GM12878 (cell line): ENCODE results near the gene HOXB6. TPM values are rescaled to one million over a fixed set of nuclear protein-coding genes. Genes with fewer than 3 reads are reported as not detected.

ENCODE experiments used
- ATAC-seq: fragments of 200-7000 bp; cut with Tn5 transposase; 3 replicates; pipeline ENCODE4 v1.9.1; 2020; ENCODE audit warnings: mild to moderate bottlenecking, moderate library complexity
- BruUV-seq: library from RNA; stranded (reverse); fragments of 400-500 nt; replicated peaks from 2 replicates; lab custom pipeline; 2021; lab: Mats Ljungman, UMichigan
- CTCF ChIA-PET: fragments of 300-600 bp; sonication (Branson Sonifier 250); formaldehyde crosslinking; extraction: SDS; loops from one replicate; lab custom pipeline; 2021; ENCODE audit warnings: inconsistent platforms; lab: Yijun Ruan, JAX
- POLR2A ChIA-PET: fragments of 350-600 bp; formaldehyde crosslinking; extraction: SDS; loops from one replicate; lab custom pipeline; 2021; ENCODE audit warnings: inconsistent platforms; lab: Charles Lee
- RAD21 ChIA-PET: fragments of 300-600 bp; sonication (Branson Sonifier 250); formaldehyde crosslinking; loops from one replicate; lab custom pipeline; 2023; ENCODE audit warnings: antibody characterized with exemption; ENCODE audit not compliant: unreplicated experiment; lab: Charles Lee
- SMC1A ChIA-PET: fragments of 300-600 bp; sonication (Branson Sonifier 250); formaldehyde crosslinking; loops from one replicate; lab custom pipeline; 2023; ENCODE audit not compliant: unreplicated experiment, uncharacterized antibody; lab: Charles Lee
- DNase-seq: peaks from one replicate; pipeline ENCODE4 v3.0.0-alpha.2; 2011; ENCODE audit warnings: low read depth, low spot score
- FAIRE-seq: peaks from 3 replicates; lab custom pipeline; 2011; peaks lifted over from hg19 to GRCh38; lab: Jason Lieb, UNC
- H2AFZ ChIP-seq: 2 replicates; pipeline ENCODE4 v1.6.0; 2011; ENCODE audit warnings: low read depth, low read length, control low read depth; ENCODE audit not compliant: control insufficient read depth
- H3K27ac ChIP-seq: 2 replicates; pipeline ENCODE4 v1.5.1; 2011; ENCODE audit warnings: control low read depth; ENCODE audit not compliant: control insufficient read depth, insufficient read depth
- H3K27me3 ChIP-seq, 2 experiments: replicated peaks in 1 of 2; 2 replicates each; pipeline versions ENCODE4 v1.6.0 to v1.6.1; 2011; ENCODE audit warnings: low read length in 1 of 2; ENCODE audit not compliant: control insufficient read depth in 2 of 2, insufficient read depth in 2 of 2
- H3K36me3 ChIP-seq, 2 experiments: 2 replicates each; pipeline ENCODE4 v1.5.1; 2011; ENCODE audit warnings: low read length in 1 of 2; ENCODE audit not compliant: control insufficient read depth in 2 of 2, insufficient read depth in 2 of 2
- H3K4me1 ChIP-seq: 2 replicates; pipeline ENCODE4 v1.6.1; 2011; ENCODE audit warnings: mild to moderate bottlenecking, low read length, moderate library complexity, mixed read lengths; ENCODE audit not compliant: control insufficient read depth, insufficient read depth
- H3K4me2 ChIP-seq: 2 replicates; pipeline ENCODE4 v1.6.0; 2011; ENCODE audit warnings: control low read depth; ENCODE audit not compliant: control insufficient read depth, insufficient read depth
- H3K4me3 ChIP-seq: fragments of 200-600 bp; sonication (generic); 2 replicates; pipeline ENCODE4 v1.5.1; 2016
- H3K79me2 ChIP-seq: 2 replicates; pipeline ENCODE4 v1.6.0; 2011; ENCODE audit warnings: low read length; ENCODE audit not compliant: control insufficient read depth, insufficient read depth
- H3K9ac ChIP-seq: 2 replicates; pipeline ENCODE4 v1.8.0; 2011; ENCODE audit warnings: low read length, control low read depth, mixed read lengths; ENCODE audit not compliant: control insufficient read depth, insufficient read depth
- H3K9me3 ChIP-seq: replicated peaks from 3 replicates; pipeline ENCODE4 v1.5.1; 2011; ENCODE audit warnings: mild to moderate bottlenecking, low read length; ENCODE audit not compliant: control insufficient read depth, insufficient read depth
- H4K20me1 ChIP-seq: 2 replicates; pipeline ENCODE4 v1.6.0; 2011; ENCODE audit not compliant: control insufficient read depth, insufficient read depth
- BHLHE40 ChIP-seq, 2 experiments: fragments of 450-650 bp in 1 of 2; IDR thresholded peaks; 2 replicates each; pipeline ENCODE4 v1.6.1; 2011 to 2017; ENCODE audit warnings: low read depth in 2 of 2, borderline replicate concordance in 1 of 2, improper control_type of control experiment in 1 of 2, low read length in 1 of 2, mild to moderate bottlenecking in 1 of 2
- CREM ChIP-seq: IDR thresholded peaks from 2 replicates; pipeline ENCODE4 v1.6.1; 2014; ENCODE audit warnings: antibody characterized with exemption, low read depth
- MEF2A ChIP-seq: IDR thresholded peaks from 2 replicates; pipeline ENCODE4 v1.6.1; 2011; ENCODE audit warnings: low read depth, mild to moderate bottlenecking, low read length, moderate library complexity; ENCODE audit not compliant: insufficient read depth
- NR2C1 ChIP-seq: fragments of 450-650 bp; IDR thresholded peaks from 2 replicates; pipeline ENCODE4 v1.6.1; 2017; ENCODE audit warnings: antibody characterized with exemption, mild to moderate bottlenecking, moderate library complexity
- SIX5 ChIP-seq: IDR thresholded peaks from 2 replicates; pipeline ENCODE4 v1.6.1; 2011; ENCODE audit warnings: mild to moderate bottlenecking, low read depth, low read length, moderate library complexity; ENCODE audit not compliant: severe bottlenecking
- TCF12 ChIP-seq: IDR thresholded peaks from 2 replicates; pipeline ENCODE4 v1.6.1; 2011; ENCODE audit warnings: low read depth, mild to moderate bottlenecking, low read length
- ZNF384 ChIP-seq: IDR thresholded peaks from 2 replicates; pipeline ENCODE4 v1.6.1; 2012; ENCODE audit warnings: low read depth, mild to moderate bottlenecking, low read length, improper control_type of control experiment, borderline replicate concordance
- WGBS: methylation state at CpG from one replicate; pipeline ENCODE4 v1.1.6; 2016; ENCODE audit warnings: low lambda C conversion rate; ENCODE audit not compliant: insufficient replicate concordance, insufficient coverage; ENCODE audit errors: missing lambda C conversion rate; 5-methylcytosine and 5-hydroxymethylcytosine counted together
- in situ Hi-C: fragments of 300-500 bp; cut with MboI; formaldehyde crosslinking; loops from 9 replicates; pipeline ENCODE4 v1.14.3; 2018; ENCODE audit warnings: mixed read lengths
- intact Hi-C: fragments of 100-400 bp; cut with micrococcal nuclease; formaldehyde crosslinking; loops from one replicate; pipeline ENCODE4 v1.14.2; 2022; ENCODE audit not compliant: unreplicated experiment
- polyA plus RNA-seq, 11 experiments: library from polyadenylated mRNA; depleted of rRNA in 4 of 11; unstranded in 6 of 11; stranded (reverse) in 5 of 11; fragments of >200 nt; fragmentation: Nextera tagmentation in 4 of 11; fragmentation: Illumina TruSeq in 1 of 11; extraction: Ambion mirVana in 4 of 11; extraction: Trizol in 1 of 11; gene quantifications; 1 replicate in 1 of 11; 2 replicates in 10 of 11; pipeline versions ENCODE4 v1.2.1 to v1.2.3, GENCODE V29; 2011 to 2016; ENCODE audit warnings: inconsistent platforms in 2 of 11, missing spikeins in 2 of 11, low read depth in 1 of 11
- total RNA-seq, 4 experiments: library from RNA; depleted of rRNA in 3 of 4; stranded (reverse); fragments of >200 nt in 3 of 4; fragmentation: Illumina TruSeq in 1 of 4; extraction: Trizol in 1 of 4; gene quantifications; 2 replicates each; pipeline versions ENCODE4 v1.2.1 to v1.2.3, GENCODE V29; 2013 to 2021
- TF ChIP-seq, protein P1 (sequence below): IDR thresholded peaks from 2 replicates; pipeline ENCODE4 v1.6.1; 2011; ENCODE audit warnings: low read depth, mild to moderate bottlenecking, low read length, moderate library complexity, borderline replicate concordance; ENCODE audit errors: extremely low read depth
- TF ChIP-seq, protein P2 (sequence below): fragments of 450-650 bp; IDR thresholded peaks from 2 replicates; pipeline ENCODE4 v1.6.1; 2017; ENCODE audit warnings: mild to moderate bottlenecking, moderate library complexity
- TF ChIP-seq, protein P3 (sequence below): fragments of 450-650 bp; IDR thresholded peaks from 2 replicates; pipeline ENCODE4 v1.6.1; 2018; ENCODE audit warnings: mild to moderate bottlenecking, low read depth, moderate library complexity; ENCODE audit not compliant: partially characterized antibody

Gene HOXB6
- total and polyA plus RNA-seq, 10 of the 15 experiments (the other 5 are each of a cell fraction or from before 2014, with no cell fraction given) = 0.04 to 0.51 (median 0.09) TPM; not detected in 2

DNA sequence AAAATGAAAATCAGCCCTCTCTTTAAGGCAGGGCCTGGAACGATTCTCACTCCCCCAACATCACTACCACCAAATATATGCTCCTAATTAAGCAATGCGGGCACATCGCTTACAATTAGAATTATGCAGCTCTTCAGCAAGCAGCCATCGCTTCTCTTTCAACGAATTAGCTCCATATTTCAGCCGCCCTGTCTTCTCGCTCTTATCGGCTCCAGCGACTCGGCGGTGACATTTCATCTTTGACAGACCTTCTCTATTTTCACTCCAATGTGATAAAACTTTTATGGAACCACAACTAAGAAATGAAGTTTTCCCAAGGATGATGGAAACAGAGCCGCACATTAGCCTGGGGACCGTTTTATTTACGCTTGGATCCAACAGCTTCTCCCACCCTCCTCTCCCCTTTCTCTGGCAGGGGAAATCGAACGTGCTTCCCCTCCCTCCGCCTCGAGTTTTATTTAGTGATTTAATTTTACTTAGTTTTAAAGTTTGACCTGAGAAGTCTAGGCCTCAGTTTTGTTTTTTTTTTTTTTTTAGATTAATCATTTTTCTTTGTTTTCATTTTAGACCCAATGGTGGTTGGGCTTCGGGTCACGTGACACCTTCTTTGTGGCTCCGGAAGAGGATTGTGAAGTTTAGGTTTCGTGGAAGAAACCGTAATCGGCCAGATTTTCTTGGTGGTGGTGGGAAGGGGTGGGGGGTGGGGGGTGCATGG lies 56.8 kb downstream of the HOXB6 start (continued):
- no peak for TF ChIP-seq NR2C1

DNA sequence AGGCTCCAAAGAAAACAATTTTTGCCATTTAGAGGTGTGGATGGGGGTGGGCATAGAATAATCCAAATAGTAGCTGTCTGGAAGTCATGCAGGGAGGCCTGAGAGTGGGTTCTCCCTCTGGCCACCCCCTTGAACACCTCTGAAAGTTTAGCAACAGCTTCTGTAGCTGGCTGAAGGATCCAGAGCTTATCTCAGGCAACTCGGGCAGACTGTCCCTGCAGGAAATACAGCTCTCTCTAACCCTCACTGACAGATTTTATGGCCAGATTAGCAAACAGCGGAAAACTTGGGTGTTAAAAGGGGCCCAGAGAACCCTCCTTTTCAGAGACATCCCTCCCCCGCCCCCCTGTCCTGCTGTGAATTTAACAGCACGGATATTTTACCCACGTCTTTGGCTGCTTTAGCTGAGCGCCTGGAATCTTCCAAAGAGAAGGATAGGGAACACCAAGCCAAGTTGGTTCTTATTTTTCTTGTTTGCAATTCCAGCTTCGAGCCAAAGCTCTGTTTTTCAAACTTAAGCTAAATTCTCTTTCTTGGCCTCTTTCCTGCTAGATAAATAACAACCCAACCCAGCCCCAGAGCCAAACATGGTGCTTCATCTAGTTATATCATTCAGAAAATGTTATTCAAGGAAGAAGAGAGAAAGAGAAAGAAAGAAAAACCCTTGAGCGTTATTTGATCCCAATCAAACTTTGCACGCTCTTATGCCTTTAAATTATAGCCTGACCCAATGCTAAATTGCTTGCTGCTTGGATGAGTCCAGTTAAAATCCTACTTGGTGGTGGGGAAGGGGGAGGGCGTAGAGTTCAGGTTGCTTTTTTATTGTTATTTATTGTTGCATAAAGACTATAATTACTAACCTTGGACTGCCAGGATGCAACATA lies 57.6 kb downstream of the HOXB6 start:
- no peak for FAIRE-seq
- BruUV-seq = no TSS peak
- Histone ChIP-seq H4K20me1 (no peaks in the 10 kb centered on the region), H3K79me2 (peaks cover 6% of the 10 kb centered on the region), H3K4me2 (no peak overlapping the region), H3K27me3 (peaks cover 0 to 3% of the 10 kb centered on the region in 2 experiments; a peak in 1 of 4 replicates), H3K27ac (no peak overlapping the region), H3K4me1 (peaks cover 7% of the 10 kb centered on the region), H3K9me3 (no peaks in the 10 kb centered on the region), H2AFZ (no peak overlapping the region), H3K4me3 (no peak overlapping the region), H3K9ac (no peak overlapping the region), H3K36me3 (peaks cover 0 to 6% of the 10 kb centered on the region in 2 experiments; a peak in 2 of 4 replicates)
- ATAC-seq = no peak
- POLR2A ChIA-PET = interaction anchor here (0.6 to 1.7 kb wide), 6 partner anchors 8 to 1123 kb away, joined by 3 to 8 read pairs (median 4); no protein-coding TSS in a partner anchor
- in situ Hi-C loops = no loop called here
- no peak for DNase-seq
- WGBS = 50% methylated on average over 10 of the region's 10 CpGs
- SMC1A ChIA-PET = interaction anchor here (0.9 to 1.8 kb wide), 6 partner anchors 8 to 195 kb away, joined by 3 to 5 read pairs (median 4); no protein-coding TSS in a partner anchor
- RAD21 ChIA-PET = interaction anchor here (1.3 to 1.4 kb wide), 2 partner anchors 28 to 54 kb away, joined by 3 to 4 read pairs; no protein-coding TSS in a partner anchor
- intact Hi-C loops = no loop called here
- CTCF ChIA-PET = interaction anchor here (0.7 to 1.1 kb wide), 3 partner anchors 46 to 288 kb away, joined by 3 to 4 read pairs (median 3); no protein-coding TSS in a partner anchor
- TF ChIP-seq SIX5 (no peak), MEF2A (no peak), CREM (no peak), TCF12 (no peak), ZNF384 (no peak), BHLHE40 (IDR thresholded peaks at IDR 0.05; ENCODE audit: borderline replicate concordance in 1 of 2, low read depth in 2 of 2, low read length in 1 of 2) (no peak)
- TF ChIP-seq, protein P1, sequence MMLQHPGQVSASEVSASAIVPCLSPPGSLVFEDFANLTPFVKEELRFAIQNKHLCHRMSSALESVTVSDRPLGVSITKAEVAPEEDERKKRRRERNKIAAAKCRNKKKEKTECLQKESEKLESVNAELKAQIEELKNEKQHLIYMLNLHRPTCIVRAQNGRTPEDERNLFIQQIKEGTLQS = no peak
- TF ChIP-seq, protein P2, sequence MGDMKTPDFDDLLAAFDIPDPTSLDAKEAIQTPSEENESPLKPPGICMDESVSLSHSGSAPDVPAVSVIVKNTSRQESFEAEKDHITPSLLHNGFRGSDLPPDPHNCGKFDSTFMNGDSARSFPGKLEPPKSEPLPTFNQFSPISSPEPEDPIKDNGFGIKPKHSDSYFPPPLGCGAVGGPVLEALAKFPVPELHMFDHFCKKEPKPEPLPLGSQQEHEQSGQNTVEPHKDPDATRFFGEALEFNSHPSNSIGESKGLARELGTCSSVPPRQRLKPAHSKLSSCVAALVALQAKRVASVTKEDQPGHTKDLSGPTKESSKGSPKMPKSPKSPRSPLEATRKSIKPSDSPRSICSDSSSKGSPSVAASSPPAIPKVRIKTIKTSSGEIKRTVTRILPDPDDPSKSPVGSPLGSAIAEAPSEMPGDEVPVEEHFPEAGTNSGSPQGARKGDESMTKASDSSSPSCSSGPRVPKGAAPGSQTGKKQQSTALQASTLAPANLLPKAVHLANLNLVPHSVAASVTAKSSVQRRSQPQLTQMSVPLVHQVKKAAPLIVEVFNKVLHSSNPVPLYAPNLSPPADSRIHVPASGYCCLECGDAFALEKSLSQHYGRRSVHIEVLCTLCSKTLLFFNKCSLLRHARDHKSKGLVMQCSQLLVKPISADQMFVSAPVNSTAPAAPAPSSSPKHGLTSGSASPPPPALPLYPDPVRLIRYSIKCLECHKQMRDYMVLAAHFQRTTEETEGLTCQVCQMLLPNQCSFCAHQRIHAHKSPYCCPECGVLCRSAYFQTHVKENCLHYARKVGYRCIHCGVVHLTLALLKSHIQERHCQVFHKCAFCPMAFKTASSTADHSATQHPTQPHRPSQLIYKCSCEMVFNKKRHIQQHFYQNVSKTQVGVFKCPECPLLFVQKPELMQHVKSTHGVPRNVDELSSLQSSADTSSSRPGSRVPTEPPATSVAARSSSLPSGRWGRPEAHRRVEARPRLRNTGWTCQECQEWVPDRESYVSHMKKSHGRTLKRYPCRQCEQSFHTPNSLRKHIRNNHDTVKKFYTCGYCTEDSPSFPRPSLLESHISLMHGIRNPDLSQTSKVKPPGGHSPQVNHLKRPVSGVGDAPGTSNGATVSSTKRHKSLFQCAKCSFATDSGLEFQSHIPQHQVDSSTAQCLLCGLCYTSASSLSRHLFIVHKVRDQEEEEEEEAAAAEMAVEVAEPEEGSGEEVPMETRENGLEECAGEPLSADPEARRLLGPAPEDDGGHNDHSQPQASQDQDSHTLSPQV = no peak
- TF ChIP-seq, protein P3, sequence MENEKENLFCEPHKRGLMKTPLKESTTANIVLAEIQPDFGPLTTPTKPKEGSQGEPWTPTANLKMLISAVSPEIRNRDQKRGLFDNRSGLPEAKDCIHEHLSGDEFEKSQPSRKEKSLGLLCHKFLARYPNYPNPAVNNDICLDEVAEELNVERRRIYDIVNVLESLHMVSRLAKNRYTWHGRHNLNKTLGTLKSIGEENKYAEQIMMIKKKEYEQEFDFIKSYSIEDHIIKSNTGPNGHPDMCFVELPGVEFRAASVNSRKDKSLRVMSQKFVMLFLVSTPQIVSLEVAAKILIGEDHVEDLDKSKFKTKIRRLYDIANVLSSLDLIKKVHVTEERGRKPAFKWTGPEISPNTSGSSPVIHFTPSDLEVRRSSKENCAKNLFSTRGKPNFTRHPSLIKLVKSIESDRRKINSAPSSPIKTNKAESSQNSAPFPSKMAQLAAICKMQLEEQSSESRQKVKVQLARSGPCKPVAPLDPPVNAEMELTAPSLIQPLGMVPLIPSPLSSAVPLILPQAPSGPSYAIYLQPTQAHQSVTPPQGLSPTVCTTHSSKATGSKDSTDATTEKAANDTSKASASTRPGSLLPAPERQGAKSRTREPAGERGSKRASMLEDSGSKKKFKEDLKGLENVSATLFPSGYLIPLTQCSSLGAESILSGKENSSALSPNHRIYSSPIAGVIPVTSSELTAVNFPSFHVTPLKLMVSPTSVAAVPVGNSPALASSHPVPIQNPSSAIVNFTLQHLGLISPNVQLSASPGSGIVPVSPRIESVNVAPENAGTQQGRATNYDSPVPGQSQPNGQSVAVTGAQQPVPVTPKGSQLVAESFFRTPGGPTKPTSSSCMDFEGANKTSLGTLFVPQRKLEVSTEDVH = no peak
